GM04504 (cell line): ENCODE results near the gene GLYATL3.

Experiments used
- DNase-seq: peaks from one replicate; pipeline ENCODE4 v3.0.0-alpha.2; 2012; ENCODE audit warnings: low read depth

The GLYATL3 gene

DNA sequence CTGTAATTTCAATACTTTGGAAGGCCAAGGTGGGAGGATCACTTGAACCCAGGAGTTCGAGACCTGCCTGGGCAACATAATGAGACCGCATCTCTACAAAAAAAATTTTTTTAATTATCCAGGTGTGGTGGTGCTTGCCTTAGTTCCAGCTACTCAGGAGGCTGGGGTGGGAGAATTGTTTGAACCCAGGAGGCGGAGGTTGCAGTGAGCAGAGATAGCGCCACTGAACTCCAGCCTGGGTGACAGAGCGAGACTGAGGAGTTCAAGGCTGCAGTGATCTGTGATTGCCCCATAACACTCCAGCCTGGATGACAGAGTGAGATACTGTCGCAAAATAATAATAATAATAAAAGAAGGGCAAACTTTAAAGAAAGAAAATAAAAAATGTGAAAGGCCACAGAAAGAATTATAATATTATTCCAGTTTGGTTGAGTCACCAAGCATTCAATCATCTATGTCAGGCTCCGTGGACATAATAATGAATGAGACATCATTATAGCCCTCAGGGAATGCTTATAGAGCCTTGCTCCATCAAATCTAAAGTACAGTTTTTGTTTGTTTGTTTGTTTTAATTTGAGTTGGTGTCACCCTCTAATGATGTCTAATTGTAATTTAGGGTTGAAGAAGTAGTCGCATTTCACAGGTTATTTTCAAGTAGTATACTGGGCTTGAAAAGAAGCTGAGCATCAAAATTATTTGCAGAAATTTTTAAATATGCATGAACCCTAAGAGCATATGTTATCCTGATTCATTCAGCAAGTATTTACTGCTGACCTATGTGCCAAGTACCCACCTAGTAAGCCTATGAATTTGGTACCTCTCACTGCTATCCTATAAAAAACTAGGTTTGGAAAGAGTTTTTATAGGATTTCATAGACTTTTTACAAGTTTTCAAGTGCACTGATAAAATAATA is 15.1 kb downstream of the GLYATL3 start:
- no peak for DNase-seq

DNA sequence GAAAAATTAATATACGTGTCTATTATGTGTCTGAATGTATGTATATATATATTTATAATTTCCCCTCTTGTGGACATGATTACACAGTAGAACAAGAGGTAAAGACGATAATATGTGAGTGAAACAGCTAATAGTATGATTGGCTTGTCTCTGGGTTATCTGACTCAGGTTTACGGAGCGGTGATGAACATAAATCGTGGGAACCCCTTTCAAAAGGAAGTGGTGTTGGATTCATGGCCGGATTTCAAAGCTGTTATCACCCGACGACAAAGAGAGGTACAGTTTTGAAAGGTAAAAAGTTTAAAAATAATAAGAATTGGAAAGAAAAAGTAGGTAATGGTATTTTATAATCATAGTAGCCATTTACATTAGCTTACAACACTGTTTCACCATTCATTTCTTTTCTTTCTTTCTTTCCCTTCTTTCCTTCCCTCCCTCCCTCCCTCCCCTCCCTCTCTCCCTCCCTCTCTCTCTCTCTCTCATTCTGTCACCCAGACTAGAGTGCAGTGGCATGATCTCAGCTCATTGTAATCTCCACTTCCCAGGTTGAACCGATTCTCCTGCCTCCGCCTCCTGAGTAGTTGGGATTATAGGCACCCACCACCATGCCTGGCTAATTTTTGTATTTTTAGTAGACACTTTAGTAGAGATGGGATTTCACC is 15.9 kb downstream of the GLYATL3 start:
- DNase-seq: no peak

DNA sequence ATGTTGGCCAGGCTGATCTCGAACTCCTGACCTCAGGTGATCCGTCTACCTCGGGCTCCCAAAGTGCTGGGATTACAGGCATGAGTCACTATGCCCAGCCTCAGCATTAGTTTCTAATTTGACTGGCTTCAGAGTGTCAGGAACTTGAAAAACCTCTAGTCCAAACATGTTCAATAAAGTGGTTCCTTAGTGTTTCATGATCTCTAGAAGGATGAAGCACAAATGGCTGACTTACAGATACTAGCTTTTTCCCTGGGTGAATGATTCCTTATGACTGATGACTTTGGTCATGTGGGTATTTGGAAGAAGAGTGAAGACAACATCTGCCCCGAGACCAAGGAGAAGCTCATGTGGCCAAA is 16.4 kb downstream of the GLYATL3 start:
- no peak for DNase-seq

DNA sequence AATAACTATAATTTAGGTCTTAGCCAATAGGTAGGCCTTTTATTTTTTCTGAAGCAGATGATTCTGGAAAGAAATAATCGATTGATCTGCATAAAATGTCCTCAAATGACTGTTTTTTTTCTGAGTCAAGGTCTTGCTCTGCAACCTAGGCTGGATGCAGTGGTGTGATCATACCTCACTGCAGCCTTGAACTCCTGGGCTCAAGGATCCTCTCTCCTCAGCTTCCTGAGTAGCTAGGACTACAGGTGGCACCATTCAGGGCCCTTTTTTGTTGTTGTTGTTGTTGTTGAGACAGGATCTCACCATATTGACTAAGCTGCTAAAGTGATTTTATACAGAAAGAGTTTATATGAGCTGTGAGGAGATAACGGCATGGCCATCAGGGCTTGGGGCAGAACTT is 18.2 kb downstream of the GLYATL3 start:
- no peak for DNase-seq

DNA sequence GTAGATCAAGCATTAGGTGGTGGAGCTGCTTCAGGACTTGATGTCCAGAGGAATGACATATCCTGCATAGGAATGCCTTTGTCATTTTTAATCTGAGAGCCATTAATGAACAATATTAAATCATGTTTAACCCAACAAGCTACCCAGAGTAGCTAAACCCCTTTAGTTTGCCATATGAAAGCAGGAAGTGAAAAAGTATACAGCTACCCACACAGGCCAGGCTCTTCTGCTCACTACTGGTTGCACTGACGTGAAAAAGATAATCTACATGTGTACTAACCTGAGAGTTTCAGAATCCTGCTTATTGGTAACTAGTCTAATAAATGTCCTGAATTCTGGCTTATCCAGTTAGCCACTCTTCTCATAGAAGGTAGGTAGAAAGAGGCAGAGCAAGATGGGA is 19.9 kb downstream of the GLYATL3 start:
- no peak for DNase-seq

DNA sequence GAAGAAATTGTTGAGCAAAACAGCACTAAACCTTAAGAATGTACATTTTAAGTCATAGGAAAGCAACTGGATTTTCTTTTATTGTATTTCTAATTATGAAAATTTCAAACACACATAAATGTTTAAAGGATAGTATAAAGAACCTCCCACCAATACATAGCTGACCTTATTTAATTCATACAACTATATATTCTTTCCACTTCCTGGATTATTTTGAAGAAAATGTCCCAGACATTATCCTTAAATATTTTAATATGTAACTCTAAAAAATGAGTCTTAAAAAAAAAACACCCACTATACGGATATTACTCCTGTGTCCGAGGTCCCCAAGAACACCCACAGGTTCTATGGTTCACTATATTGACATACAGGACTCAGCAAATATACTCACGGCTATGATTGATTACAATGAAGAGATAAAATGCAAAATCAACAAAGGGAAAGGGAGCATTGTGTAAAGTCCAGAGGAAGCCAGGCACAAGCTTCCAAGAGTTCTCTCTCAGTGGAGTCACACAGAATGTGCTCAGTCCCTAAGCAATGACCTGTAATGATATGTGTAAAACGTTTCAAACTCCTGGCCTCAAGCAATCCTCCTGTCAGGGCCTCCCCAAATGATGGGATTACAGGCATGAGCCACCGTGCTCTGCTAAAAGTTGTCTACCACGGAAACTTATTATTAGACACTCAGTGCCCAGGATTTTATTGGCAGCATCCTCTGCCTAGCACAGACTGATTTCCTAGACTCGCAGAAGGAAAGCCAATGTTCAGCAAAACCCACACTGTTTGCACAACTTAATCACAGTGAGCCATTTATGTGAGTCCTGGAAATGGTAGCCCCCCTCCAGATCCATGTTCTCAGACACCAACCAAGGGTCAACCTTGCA is 23.2 kb downstream of the GLYATL3 start:
- no peak for DNase-seq

DNA sequence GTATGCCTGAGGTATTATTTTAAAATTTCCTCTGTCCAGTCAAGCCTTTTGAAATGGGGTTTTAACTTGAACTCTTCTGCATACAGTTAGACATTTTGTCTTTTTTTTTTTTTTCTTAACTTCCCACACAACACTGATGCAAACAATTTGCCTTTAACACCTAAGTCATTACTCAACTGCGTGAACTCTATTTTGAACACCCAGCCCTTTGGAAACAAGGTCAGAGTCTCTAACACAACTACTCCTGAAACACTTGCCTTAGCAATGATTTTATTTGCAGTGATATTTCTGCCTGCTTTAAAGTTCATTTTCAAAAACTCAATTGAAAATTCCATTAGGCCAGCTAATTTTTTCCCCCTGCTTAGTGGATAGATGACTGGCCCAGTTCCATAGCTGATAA is 24.2 kb downstream of the GLYATL3 start:
- DNase-seq: no peak

DNA sequence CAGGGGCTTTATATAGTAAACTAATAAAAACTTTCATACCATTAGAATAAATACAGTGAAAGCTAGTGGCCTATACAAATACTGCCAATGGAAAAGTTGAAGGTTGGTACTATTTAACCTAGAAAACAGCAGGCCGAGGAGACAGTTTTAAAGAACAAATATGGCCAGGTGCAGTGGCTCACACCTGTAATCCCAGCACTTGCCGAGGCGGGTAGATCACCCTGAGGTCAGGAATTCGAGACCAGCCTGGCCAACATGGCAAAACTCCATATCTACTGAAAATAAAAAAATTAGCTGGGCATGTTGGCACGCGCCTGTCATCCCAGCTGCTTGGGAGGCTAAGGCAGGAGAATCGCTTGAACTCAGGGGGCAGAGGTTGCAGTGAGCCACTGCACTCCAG is 24.8 kb downstream of the GLYATL3 start:
- DNase-seq: no peak

DNA sequence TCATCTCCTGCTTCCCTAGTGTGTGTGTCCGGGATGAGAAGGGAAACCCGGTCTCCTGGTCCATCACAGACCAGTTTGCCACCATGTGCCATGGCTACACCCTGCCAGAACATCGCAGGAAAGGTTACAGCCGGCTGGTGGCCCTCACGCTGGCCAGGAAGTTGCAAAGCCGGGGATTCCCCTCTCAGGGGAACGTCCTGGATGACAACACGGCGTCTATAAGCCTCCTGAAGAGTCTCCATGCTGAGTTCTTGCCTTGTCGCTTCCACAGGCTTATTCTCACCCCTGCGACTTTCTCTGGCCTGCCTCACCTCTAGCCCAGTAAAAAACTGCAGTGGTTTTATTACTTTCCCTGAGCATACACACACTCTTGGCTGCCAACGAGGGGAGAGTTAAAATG is 26.9 kb downstream of the GLYATL3 start:
- DNase-seq: no peak

DNA sequence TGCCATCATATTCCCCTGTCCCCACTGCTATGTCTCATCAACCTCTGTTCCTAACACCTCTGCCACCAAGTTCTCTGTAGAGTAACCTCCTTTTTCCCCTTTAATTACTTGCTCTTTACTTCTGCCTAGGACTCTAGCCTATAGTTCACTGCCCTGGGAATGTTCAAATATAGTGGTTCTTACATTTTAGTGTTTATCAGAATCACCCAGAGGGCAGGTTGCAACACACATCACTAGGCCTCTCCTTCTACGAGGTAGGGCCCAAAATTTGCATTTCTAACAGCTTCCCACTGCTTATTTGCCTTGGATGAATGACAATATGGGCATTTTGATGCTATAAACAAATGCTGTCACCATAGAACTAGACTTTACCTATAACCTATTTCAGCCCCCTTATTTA is 27.6 kb downstream of the GLYATL3 start:
- no peak for DNase-seq

DNA sequence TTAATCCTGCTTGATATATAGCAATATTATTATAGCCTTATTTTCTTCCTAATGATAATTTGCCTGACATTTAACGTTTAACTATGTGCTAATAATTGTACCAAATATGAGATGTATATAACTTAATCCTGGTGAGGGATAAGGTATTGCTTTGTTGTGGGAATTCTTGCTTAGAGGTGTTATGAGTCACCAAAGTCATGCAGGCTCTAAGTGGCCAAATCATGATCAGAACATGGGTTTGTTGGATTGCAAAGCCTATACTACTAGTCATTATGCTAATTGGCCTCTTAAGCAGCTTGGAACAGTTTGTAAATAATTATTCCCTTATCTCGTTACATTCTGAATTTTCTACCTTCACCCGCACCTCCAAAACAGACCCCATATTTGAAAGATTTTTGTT is 28.8 kb downstream of the GLYATL3 start:
- DNase-seq: no peak

DNA sequence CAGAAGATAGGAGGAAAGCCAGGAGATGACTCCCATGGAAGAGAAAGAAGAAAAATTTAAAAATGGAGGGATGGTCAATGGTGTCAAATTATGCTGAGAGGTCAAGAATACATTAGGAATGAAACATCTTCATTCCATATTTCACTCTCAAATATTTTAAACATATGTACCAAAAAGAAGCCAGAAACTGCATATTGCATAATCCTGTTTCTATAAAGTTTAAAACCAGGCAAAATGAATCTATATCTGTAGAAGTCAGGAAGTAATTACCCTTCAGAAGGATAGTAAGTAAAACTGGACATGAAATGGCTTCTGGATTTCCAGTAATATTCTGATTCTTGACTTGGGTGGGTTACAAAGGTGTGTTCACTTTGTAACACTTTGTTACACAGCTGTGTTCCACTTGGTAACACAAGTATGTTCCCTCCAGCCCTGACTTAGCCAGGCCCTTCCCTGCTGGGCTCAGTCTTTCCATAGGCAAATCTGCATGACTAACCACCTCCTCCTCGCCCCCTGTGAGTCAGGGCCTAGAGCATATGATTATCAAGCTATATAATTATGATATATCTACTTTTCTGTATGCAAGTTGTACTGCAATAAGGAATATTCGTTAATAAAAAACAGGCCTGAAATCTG is 30.5 kb downstream of the GLYATL3 start:
- DNase-seq: no peak

DNA sequence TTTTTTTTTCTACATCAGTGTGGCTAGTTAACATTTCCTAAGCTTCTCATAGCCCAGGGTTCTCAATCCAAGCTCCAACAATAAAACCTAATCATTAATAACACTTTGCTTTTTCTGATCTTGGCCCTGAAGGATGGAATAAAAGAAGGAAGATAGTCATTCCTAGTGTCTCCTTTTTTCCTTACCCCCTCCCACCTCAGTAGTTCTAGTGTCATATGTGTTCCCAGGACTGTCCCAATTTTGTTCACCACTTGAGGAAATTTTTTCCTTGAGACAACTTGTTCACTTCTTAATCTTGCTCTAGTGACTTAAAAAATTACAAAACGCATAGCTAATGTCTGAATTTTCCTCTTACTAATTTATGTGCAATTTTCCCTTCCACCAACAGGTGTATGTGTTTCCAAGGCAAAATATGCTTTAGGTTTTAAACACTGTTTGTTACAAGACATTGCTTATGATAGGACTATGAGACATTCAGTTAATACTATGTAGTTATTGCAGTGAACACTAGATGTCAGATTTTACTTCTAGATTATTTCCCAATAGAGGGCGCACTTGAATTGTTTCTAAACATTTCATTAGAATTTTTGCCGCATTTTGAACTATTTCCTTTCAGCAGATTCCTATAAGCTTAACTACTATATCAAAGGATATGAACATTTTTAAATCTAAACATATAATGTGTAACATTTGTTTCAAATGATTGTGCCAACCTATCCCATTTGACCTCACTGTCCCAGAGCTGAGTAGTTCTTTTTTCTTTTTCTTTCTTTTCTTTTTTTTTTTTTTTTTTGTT is 32.2 kb downstream of the GLYATL3 start:
- DNase-seq: peak; percentile 37

DNA sequence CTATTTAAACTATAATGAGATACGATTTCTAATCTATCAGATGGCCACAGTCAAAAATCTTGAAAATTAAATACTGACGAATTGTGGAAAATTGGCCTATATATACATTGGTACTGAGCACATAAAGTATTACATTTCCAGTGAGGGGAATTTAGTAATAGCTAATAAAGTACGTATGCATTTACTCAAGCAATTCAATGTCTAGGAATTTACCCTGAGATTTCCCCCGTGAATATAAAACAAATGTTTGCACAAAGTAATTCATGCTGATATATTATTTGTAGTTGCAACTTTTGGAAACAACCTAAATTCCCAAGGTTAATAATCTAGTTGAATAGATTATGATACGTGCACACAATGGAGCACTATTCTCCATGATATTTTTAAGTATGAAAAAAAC is 36.1 kb downstream of the GLYATL3 start:
- no peak for DNase-seq

DNA sequence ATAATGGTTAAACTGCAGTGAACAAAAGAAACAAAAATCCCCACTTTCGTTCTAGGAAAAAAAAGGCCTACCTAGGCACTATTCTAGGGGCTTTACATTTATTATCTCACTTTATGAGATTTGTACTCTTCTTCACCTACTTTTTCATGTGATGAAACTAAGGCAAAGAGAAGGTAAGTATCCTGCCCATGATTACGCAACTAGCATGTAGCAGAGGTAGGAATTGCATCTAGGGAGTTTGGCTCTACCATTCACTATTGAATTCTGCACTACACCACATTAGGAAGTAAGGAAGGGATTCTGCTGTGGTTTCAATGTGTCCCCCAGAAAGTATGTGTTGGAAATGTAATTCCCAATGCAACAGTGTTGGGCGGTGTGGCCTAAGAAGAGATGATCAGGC is 39.4 kb downstream of the GLYATL3 start:
- DNase-seq: no peak

DNA sequence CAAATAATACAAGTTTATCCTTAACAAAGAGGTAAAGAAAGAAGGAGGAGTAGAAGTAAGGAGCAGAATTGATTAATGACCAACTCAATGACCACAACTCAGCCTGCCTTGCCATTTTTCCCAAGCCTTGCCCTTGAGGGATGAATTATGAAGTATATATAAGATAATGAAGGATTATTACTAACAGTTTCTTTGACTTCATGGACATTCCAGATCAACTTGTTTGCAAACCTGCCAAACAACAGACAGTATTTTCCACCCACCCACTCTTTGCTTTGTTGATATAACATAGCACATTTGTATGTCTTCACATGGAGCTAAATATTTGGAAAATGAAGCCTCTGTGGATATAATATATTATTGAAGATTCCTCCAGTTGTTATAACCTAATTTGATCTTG is 40.9 kb downstream of the GLYATL3 start:
- DNase-seq: no peak

DNA sequence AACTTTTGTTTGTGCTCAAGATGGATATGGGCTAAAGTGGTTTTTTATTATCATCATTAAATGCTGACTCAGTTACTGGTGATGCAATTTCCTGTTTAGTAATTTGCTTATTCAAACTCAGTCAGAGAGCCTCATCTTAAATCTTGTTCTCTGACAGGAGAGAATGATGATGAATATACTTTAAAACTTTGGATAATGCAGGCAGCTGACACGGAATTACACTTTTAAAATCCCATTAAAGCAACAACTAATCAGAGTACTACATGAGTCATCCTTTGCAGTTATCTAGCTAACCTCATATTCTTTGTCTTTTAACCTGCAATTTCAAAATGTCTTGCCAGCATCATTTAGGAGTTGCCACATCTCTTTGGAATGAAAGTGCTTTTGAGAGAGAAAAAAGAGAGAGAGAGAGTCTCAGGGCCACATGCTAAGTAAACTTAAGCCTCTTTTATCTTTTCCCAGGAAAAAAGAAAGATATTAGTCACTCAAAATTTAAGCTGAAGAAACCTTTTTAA is 41.5 kb downstream of the GLYATL3 start:
- peak; percentile 85 for DNase-seq

DNA sequence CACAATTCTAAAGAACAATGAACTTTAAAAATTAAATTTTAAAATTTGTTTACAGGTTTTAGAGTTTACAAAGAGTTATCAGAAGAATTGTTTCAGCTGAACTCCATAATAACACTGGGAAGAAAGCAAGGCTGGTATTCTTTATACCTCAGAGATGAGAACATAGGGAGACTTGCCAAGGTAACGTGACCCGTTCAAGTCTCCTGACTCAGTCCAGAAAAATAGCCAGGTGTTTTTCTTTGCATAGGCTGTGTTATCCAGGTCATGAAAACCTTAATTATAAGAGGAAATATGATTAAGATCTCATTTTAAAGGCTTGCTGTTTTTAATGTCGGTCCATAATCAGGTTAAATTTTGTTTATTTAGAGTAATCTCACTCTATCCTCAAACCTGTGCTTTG is 42.2 kb downstream of the GLYATL3 start:
- DNase-seq: no peak

DNA sequence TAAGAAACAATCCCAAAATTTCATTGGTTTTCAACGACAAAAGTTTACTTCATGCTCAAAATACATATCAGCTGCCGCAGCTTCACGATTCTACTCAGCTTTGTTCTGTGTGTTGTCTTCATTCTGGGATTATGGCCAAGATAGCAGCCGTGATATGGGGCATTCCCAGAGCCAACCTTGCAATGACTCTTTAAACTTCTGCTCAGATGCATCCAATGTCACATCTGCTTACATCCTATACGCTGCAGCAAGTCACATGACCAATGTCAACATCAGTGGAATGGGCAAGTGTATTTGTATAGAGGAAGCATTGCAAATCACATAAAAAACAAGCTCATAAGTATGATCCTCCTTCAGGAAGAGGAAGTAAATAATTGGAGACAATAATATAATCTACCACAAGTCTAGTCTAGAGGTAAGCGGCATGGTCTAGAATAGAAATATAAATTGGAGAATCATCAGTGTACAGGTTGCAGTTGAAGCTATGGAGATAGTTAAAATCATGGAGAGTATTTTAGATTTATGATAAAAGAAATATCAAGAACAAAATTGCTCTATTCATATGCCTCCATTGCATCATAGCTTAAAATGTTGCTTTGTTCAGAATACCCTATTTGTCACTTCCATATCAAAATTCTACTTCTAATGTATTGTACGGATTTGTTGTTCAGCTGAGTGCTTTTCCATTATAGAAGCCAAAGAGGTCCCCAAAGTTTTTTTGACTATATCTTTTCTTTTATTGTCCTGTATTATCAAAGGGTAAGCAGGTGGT is 43.5 kb downstream of the GLYATL3 start:
- DNase-seq: no peak

DNA sequence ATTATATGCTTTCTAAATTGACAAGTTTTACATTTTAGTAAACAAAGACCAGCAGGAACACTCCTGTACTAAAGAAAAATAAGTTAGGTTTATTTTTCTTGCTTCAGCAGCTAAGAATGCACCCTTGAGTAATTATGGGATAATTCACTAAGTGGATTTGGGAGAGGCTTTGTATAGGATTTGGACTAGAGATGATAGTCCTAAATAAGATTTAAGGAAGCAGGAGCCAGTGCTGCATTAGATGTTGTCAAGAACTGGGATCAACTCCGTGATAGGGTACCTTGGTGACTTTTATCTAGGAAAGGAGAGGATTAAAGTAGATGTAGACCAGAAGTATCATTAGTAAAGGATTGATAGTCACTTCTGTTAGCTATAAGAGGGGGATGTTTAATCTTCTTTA is 46.6 kb downstream of the GLYATL3 start:
- no peak for DNase-seq
